Esophagus (tissue), 2 donors: ENCODE data around the gene ROGDI. TPM values are rescaled to one million over a fixed set of nuclear protein-coding genes. Genes with fewer than 3 reads are reported as not detected.

ENCODE experiments used
- H3K27ac ChIP-seq, 2 donors: one replicate each; pipeline ENCODE4 v1.5.1; 2013; ENCODE audit warnings: low read depth in 2 of 2, mild to moderate bottlenecking in 2 of 2, inconsistent platforms in 1 of 2, low read length in 1 of 2, moderate library complexity in 1 of 2
- H3K27me3 ChIP-seq, 2 donors: one replicate each; pipeline ENCODE4 v1.6.1; 2013; ENCODE audit warnings: low read length in 2 of 2, control low read depth in 1 of 2, mild to moderate bottlenecking in 1 of 2; ENCODE audit not compliant: insufficient read depth in 2 of 2, control insufficient read depth in 1 of 2
- H3K36me3 ChIP-seq, 2 donors: one replicate each; pipeline ENCODE4 v1.6.1; 2013; ENCODE audit warnings: low read length in 1 of 2; ENCODE audit not compliant: control insufficient read depth in 2 of 2, insufficient read depth in 2 of 2
- H3K4me1 ChIP-seq, 2 donors: one replicate each; pipeline ENCODE4 v1.6.1; 2013; ENCODE audit warnings: low read length in 1 of 2; ENCODE audit not compliant: control insufficient read depth in 2 of 2, insufficient read depth in 2 of 2
- H3K4me3 ChIP-seq, 2 donors: one replicate each; pipeline ENCODE4 v1.5.1; 2013; ENCODE audit warnings: low read length in 2 of 2, mild to moderate bottlenecking in 2 of 2, low read depth in 1 of 2, moderate library complexity in 1 of 2
- H3K9me3 ChIP-seq, 2 donors: one replicate each; pipeline ENCODE4 v1.6.1; 2013; ENCODE audit warnings: mild to moderate bottlenecking in 2 of 2, low read depth in 1 of 2, low read length in 1 of 2, moderate library complexity in 1 of 2; ENCODE audit not compliant: control insufficient read depth in 2 of 2, insufficient read depth in 1 of 2
- WGBS, 2 donors: extraction: QIAGEN DNeasy Blood & Tissue Kit; methylation state at CpG; one replicate each; pipeline ENCODE4 v1.1.7; 2013; 5-methylcytosine and 5-hydroxymethylcytosine counted together
- polyA plus RNA-seq, 2 donors: library from polyadenylated mRNA; stranded (reverse); fragments of 200-250 nt; gene quantifications; one replicate each; pipeline ENCODE4 v1.2.3, GENCODE V29; 2013
- donor health status: healthy with polysubstance abuse.
- donor health status: Bipolar disorder and iron deficiency.

The ROGDI gene
- polyA plus RNA-seq, 2 donors, result 28.7 to 49.5 TPM

DNA sequence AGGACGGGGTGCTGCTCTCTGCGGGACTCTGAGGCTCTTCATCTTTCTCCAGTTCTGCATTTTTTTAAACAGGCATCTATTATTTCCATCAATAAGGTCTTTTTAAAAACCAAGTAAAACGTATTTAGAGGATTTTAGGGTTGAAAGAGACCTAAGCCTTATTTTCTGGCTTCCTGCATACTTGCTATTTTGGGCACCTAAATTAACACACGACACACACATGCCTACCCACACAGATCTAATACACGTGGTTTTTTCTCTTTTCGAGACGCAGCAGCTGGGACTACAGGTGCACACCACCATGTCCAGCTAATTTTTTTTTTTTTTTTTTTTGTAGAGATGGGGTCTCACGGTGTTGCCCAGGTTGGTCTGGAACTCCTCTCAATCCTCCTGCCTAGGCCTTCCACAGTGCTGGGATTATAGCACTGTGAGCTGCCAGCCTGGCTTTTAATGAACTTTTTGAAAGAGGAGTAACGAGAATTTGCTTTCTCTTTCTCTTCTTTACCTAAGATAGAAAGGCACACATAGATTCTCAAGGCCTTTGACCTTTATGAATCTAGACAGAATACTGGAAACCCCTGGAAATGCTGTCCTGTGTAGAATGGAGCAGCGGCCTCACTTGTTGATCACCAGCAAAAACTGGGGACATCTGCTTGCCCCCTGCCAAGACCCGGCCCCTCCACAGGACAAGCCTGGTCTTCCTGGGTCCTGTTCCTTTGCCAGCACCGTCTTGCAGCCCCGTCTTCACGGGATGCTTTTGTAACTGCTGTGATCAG lies 54.3 kb downstream of the ROGDI start:
- WGBS, 2 donors, result 69 to 71% methylated on average over 14 of the region's 14 CpGs
- H3K4me1 ChIP-seq, result peaks cover 0 to 7% of the 10 kb centered on the region in 2 donors
- no peaks in the 10 kb centered on the region for H3K9me3 ChIP-seq
- no peak overlapping the region for H3K27ac ChIP-seq
- no peak overlapping the region for H3K4me3 ChIP-seq
- peaks cover 6 to 23% of the 10 kb centered on the region in 2 donors for H3K36me3 ChIP-seq
- no peaks in the 10 kb centered on the region for H3K27me3 ChIP-seq

- Histone ChIP-seq H3K4me3 (no peak overlapping the region), H3K9me3 (no peaks in the 10 kb centered on the region), H3K36me3 (peaks cover 6 to 13% of the 10 kb centered on the region in 2 donors), H3K4me1 (peaks cover 0 to 7% of the 10 kb centered on the region in 2 donors), H3K27me3 (no peaks in the 10 kb centered on the region), H3K27ac (no peak overlapping the region)
- WGBS, 2 donors, result 47 to 55% methylated on average over 15 of the region's 15 CpGs
Observed at GRCh38 chr16:4746991-4747574, 55.4 kb downstream of the ROGDI start.

Other genes starting within 250 kb of the ROGDI start
- under 1 TPM; 0.04 to 0.08 TPM for gene C16orf96, start 246.3 kb downstream of the ROGDI start, polyA plus RNA-seq
- 10 to 100 TPM; 18.6 to 34.7 TPM for gene UBALD1, start 187.7 kb downstream of the ROGDI start, polyA plus RNA-seq
- gene MGRN1, start 177.8 kb downstream of the ROGDI start, polyA plus RNA-seq, result 10 to 100 TPM; 10.9 to 15.1 TPM
- gene NUDT16L1, start 109.1 kb downstream of the ROGDI start, polyA plus RNA-seq, result 10 to 100 TPM; 18.5 to 29.3 TPM
- gene ANKS3, start 68.4 kb downstream of the ROGDI start, polyA plus RNA-seq, result 10 to 100 TPM in 1 of 2 donors, 1 to 10 TPM in 1; 9.3 to 26.8 TPM
- gene DNAAF8, start 68.1 kb downstream of the ROGDI start, polyA plus RNA-seq, result under 1 TPM; 0.39 to 0.81 TPM
- 1 to 10 TPM; 4.4 to 8.9 TPM for gene ZNF500, start 35.5 kb downstream of the ROGDI start, polyA plus RNA-seq
- gene SEPTIN12, start 14.3 kb downstream of the ROGDI start, polyA plus RNA-seq, result under 1 TPM in 1 of 2 donors, not detected in 1; 0.07 TPM
- gene SMIM22, start 7.3 kb downstream of the ROGDI start, polyA plus RNA-seq, result 10 to 100 TPM; 20.1 to 28.6 TPM
- 10 to 100 TPM; 34.3 to 35.6 TPM for gene GLYR1, start 44.7 kb upstream of the ROGDI start, polyA plus RNA-seq
- 1 to 10 TPM; 5.1 to 7.7 TPM for gene UBN1, start 44.8 kb upstream of the ROGDI start, polyA plus RNA-seq
- 100 to 1,000 TPM; 561 to 739 TPM for gene PPL, start 134.5 kb upstream of the ROGDI start, polyA plus RNA-seq
- gene SEC14L5, start 155.7 kb upstream of the ROGDI start, polyA plus RNA-seq, result under 1 TPM; 0.19 to 0.49 TPM
- gene NAGPA, start 231.3 kb upstream of the ROGDI start, polyA plus RNA-seq, result 1 to 10 TPM; 5.5 to 9.6 TPM